ENCODE results near the gene QPCTL.
A peak's percentile ranks its signal among the peaks of the same experiment; 100 is the strongest.
"Not testable (repeated sequence)": the region's sequence is repeated elsewhere in the genome, so short reads cannot be mapped to it uniquely, and the experiment has no call there.

Gene QPCTL

DNA sequence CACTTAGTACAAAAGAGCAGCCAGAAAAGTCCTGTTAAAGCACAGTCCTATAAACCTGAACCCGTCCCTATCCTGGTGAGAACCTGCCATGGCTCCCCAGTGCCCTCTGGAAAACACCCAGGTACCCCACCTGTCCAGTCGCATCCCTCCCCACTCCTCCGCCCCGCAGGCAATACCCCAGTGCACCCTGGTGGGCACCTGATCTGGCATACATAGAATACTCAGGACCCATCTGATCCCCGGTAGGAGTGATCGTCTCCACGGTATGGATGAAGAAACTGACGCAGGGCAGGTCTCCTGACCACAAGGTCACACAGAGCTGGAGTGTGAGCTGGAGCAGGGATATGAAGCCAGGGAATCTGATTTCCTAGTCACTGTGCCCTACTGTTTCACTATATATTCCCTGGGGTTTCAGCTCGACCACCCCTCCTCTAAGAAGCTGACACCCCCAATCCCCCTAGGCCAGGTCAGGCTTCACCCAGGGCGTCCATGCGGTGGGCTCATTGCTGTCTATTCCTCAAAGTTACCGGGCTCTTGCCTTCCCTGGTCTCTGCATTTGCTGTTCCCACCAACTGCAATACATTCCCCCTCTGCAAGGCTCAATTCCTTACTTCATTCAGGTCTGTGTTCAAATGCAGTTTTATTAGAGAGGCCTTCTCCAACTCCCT is 25.7 kb downstream of the QPCTL start:
- no peak for DNase-seq

DNA sequence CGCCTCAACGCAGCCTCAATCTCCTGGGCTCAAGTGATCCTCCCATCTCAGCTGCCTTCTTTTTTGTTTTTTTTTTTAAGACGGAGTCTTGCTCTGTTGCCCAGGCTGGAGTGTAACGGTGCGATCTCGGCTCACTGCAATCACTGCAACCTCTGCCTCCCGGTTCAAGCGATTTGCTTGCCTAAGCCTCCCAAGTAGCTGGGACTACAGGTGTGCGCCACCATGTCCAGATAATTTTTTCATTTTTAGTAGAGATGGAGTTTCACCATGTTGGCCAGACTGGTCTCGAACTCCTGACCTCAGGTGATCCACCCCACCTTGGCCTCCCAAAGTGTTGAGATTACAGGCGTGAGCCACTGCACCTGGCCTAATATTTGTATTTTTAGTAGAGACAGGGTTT is 27.6 kb downstream of the QPCTL start:
- not testable (repeated sequence) for DNase-seq

DNA sequence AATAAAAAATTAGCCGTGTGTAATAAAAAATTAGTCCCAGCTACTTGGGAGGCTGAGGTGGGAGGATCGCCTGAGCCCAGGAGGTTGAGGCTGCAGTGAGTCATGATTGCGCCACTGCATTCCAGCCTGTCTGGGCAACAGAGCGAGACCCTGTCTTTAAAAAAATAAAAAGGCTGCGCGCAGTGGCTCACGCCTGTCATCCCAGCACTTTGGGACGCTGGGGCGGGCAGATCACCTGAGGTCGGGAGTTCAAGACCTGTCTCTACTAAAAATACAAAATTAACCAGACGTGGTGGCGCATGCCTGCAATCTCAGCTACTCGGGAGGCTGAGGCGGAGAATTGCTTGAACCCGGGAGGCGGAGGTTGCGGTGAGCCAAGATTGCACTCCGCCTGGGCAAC is 36.2 kb downstream of the QPCTL start:
- DNase-seq, result not testable (repeated sequence)

DNA sequence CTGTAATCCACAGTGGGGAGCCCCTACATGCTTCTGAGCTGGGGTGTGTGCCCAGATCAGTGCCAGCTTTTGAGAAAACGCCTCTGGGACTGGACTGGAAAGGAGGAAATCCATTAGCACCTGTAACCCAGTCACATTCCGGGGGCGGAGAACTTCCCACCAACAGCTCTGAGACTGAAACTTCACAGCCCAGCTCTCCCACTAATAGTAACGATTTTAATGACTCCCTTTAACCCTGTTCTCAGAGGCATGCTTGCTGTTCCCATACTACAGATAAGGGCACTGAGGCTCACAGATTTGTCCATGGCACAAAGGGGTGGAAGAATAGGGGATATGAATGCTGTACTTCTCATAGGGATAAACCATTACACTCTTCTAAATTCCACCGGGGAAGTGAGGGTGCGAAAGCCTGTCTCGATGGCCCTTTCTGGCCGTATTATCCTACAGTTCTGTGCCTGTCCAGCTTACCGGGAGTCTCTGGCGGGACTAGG is 37.4 kb downstream of the QPCTL start:
- no peak for DNase-seq

DNA sequence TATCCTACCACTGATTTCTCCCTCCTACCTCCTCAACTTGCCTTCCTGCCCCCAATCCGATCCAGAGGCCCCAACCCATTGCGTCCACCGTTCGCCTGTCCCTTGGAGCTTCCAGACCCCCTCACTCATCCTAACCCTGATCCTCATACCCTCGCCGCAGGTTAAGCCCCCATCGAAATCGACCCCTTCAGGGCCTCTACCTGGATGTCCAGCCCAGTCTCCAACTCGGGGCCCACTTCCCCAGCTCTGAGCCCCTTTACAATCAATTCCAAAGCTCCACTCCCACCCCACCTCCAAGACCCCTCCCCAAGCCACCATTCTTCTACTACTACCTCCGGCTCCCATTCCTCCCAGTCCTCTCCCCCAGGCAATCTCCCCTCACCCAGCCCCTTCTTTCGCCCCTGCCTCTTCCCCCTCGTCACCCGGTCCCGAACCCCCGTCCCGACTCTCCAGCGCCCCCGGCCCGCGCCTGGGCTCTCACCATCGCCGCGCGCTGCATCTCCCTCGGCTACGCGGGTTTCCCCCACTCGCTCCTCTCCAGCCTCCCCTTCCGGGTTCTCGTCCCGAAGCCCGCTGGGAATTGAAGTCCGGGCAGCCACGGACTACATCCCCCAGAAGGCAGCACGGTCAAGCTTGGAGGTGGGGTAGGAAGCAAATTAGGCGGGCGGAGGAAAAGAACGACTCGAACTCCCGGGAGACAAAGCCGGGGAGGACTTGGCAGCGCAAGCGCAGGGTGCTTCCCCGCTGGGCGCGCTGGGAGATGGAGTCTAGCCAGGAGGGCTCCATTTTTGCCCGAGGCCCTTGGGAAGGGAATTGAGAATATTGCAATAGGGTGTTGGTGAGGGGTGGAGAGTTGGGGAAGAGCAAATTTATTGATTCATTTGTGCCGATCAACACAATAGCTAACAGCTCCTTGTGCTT is 38.2 kb downstream of the QPCTL start, which contains the start of gene FBXO46:
FBXO46 (minus strand) TSS at position 529 of the 921 bp plus-strand sequence. CDS start 17,401 bp downstream, outside the sequence.
- peak; percentile 99 for DNase-seq

DNA sequence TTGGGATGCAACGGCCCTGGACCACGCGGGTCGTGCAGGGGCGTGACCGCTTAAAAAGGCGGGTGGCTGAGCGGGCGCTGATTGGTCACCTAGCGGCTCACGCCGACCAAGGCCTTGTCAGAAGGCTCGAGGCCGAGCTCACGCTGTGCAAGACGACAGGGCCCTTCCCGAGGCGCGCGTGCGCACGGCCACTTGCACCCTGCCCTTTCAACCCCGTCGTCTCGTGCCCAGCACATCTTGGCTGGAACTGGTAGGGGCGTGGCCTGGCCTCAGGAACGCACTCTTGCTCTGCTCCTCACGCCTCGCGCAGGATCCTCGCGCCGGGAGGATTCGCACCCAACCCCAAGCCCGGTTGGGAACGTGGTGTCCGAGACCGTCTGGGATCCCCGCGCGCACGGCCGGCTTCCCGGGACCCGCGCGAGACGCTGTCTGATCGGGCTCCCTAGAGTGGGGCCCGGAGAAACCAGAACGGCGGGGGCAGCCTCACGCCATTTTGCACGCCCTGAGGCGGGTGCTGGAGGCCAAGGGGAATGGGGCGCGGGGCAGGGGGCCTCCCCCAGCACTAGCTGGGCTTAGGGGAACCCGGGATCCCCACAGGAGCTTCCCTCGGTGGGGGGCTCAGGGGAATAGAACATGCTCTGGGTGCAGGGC is 40.8 kb downstream of the QPCTL start, which contains the start of gene MEIOSIN:
MEIOSIN (plus strand) TSS at position 280 of the 651 bp plus-strand sequence. CDS start 1,938 bp downstream, outside the sequence.
- DNase-seq, result no peak

DNA sequence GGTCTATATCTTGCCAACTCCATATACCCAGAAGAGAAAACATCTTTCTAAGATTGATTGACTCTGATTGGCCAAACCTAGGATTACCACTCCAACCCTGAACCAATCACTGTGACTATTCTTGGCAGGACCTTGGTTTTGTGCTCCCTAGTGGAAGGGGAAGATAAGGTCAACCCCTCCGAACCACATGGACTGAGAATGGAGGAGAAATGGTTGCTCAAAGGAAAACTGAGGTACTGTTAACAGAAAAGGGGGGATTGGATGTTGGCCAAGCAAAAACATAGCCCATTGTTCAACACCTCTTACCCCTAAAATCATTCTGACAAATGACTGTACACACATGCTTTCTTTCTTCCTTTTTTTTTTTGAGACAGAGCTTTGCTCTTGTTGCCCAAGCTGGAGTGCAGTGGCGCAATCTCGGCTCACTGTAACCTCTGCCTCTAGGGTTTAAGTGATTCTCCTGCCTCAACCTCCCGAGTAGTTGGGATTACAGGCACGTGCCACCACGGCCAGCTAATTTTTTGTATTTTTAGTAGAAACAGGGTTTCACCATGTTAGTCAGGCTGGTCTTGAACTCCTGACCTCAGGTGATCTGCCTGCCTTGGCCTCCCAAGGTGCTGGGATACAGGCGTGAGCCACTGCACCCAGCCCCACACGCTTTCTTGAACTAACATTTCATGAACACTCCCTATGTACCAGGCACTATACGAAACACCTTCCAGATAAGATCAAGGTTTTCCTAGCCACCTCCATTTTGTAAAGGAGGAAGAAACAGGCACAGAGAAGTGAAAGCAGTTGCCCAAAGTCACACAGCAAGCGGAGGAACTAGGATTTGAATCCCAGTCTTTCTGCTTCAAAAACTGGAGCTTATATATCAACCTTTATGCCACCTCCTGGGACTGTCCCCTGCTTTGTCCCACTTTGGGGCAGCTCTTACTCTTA is 47.3 kb downstream of the QPCTL start:
- DNase-seq, result no peak

DNA sequence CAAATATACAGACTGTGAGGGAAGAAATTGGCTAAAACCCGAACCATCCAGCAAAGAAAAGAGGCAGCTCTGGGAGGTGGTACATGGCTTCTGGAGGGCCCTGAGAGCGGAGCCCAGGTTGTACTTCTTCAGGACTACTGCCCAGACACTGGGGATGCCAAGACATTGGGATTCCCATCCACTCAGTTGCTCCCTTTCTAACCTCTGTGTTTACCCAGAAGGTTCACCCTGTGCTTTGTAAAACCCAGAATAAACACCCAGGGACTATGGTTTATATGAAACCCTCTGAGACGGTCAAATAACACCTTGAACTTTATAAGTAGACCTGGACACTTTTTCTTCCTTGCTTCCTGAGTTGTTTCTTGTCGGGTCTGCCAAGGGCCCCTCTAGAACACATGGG is 50.5 kb downstream of the QPCTL start:
- DNase-seq, result no peak

DNA sequence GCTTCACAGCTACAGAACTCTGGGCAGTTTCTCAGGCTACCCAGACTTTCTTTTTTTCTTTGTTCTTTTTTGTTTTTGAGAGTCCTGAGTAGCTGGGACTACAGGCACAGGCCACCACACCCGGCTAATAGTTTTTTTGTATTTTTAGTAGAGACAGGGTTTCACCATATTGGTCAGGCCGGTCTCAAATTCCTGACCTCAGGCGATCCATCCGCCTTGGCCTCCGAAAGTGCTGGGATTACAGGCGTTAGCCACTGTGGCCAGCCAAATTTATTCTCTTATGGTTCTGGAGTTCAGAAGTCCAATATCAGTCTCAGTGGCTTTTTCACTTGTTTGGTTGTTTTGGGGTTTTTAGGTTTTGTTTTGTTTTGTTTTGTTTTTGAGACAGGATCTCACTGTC is 53.1 kb downstream of the QPCTL start:
- no peak for DNase-seq

DNA sequence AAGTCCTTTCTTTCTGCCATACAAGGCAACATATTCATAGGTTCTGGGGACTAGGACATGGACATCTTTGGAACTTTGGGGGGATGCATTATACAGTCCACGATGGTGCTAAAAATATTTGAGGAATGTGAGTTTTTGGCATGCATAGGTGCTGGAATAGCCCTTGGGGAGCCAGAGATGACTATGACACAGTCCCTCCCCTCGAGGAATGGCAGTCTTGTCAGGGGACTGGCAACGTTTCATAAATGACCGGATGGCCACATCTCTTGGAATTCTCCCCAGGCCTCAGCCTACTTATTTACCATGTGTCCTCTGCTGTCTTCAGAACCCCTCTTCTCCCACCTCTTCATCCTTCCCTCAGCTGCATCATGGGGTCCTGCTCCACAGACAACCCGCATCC is 54.4 kb downstream of the QPCTL start:
- DNase-seq, result peak; percentile 40

DNA sequence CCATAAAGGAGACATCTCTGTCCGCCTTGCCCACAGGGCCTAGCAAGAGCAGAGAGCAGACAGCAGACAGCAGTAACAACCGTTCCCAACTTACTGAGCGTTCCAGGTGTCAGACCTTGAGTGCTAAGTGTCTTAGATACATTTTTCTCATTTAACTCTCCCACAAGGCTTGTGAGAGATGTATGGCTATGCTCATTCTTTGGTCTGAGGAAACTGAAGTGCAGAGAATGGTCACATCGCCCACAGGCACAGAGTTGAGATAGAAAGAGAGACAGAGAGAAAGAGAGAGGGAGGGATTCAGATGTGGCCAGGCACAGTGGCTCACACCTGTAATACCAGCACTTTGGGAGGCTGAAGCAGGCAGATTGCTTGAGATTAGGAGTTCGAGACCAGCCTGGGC is 55.0 kb downstream of the QPCTL start:
- DNase-seq, result no peak

DNA sequence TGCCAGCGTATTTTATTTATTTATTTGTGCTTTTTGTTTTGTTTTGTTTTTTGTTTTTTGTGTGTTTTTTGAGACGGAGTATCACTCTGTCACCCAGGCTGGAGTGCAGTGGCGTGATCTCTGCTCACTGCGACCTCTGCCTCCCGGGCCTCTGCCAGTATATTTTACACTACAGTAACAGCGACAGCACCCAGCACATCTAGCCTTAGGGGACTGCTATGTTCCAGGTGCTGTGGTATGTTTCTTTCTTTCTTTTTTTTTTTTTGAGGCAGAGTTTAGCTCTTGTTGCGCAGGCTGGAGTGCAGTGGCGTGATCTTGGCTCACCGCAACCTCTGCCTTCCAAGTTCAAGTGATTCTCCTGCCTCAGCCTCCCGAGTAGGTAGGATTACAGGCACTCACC is 59.0 kb downstream of the QPCTL start:
- not testable (repeated sequence) for DNase-seq

DNA sequence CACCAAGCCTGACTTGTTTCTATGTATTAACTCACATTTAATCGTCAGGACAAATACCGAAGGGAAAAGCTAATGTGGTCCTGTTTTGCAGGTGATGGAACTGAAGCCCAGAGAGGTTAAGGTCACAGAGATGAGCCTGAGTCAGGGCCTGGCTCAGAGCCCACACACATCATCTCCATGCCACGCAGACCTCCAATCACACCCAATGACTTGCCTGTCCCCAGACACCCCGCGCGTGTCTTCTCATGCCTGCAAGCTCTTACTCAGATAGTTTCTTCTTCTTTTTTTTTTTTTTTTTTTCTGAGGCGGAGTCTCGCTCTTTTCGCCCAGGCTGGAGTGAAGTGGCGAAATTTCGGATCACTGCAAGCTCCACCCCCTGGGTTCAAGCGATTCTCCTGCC is 60.2 kb downstream of the QPCTL start:
- DNase-seq, result peak; percentile 30

DNA sequence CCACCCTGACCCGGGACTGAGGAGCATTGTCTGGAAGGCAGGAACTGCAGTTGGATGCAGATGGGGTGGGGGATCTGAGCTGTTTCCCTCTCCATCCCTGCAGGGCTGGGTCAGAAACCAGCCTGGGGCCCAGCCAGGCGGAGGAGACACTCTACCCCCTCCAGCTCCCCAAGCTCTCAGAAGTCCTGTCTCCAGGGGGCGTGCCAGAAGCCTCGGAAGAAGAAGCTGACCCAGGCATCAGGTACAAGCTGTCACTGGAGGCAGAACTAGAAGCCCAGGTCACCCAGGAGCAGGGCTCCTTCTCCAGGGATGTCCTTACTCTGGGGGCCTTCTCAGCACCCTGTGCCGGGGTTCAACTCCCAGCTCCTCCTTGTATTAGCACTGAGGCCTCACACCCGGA is 61.1 kb downstream of the QPCTL start:
- no peak for DNase-seq
